Fibroblast of mammary gland (primary cell): ENCODE measurements around the gene ZNF567.

Experiments
- DNase-seq: peaks from one replicate; pipeline ENCODE4 v3.0.0-alpha.2; 2010; ENCODE audit warnings: low read depth
- H3K4me3 ChIP-seq: 2 replicates; pipeline ENCODE4 v1.5.1; 2011; ENCODE audit warnings: low read depth, mild to moderate bottlenecking, low read length, moderate library complexity; ENCODE audit not compliant: control insufficient read depth
- CTCF ChIP-seq: conservative IDR thresholded peaks from 2 replicates; pipeline ENCODE4 v1.5.1; 2011; ENCODE audit warnings: low read depth, low read length, inconsistent platforms; ENCODE audit not compliant: control insufficient read depth, insufficient read depth

The ZNF567 gene

GRCh38 chr19:36750066-36750691 is 62.8 kb downstream of the ZNF567 start:
- TF ChIP-seq CTCF: no peak
- no peak for DNase-seq
- H3K4me3 ChIP-seq: no peak overlapping the region
